CD4-positive, alpha-beta T cell treated with Interleukin-4 for 1 hour (primary cell): ENCODE measurements around the gene UPF1.
"Not testable (repeated sequence)": the region's sequence is repeated elsewhere in the genome, so short reads cannot be mapped to it uniquely, and the experiment has no call there.

Source experiments
- DNase-seq, 2 donors: peaks; one replicate each; pipeline ENCODE4 v3.0.0-alpha.2; 2020 to 2022

The UPF1 gene

GRCh38 chr19:18800079-18800478 lies 31.7 kb upstream of the UPF1 start:
- no peak for DNase-seq

GRCh38 chr19:18800636-18801035 lies 31.1 kb upstream of the UPF1 start:
- no peak for DNase-seq

- DNase-seq, result no peak
These were observed 29.4 kb upstream of the UPF1 start for GRCh38 chr19:18802354-18802753.

GRCh38 chr19:18803550-18804138 lies 28.1 kb upstream of the UPF1 start:
- DNase-seq, result no peak

- no peak for DNase-seq
These were observed 27.6 kb upstream of the UPF1 start for GRCh38 chr19:18804139-18804601.

GRCh38 chr19:18804643-18805042 lies 27.1 kb upstream of the UPF1 start:
- DNase-seq, result no peak

- DNase-seq, result no peak
These were observed 23.9 kb upstream of the UPF1 start for GRCh38 chr19:18807861-18808331.

- DNase-seq, result no peak
These were observed 22.4 kb upstream of the UPF1 start for GRCh38 chr19:18809149-18809868.

- DNase-seq, result not testable (repeated sequence)
These were observed 20.1 kb upstream of the UPF1 start for GRCh38 chr19:18811638-18812037.

GRCh38 chr19:18814063-18814462 lies 17.7 kb upstream of the UPF1 start:
- no peak for DNase-seq

- DNase-seq, result no peak
These were observed 16.1 kb upstream of the UPF1 start for GRCh38 chr19:18815673-18816072.

- not testable (repeated sequence) for DNase-seq
These were observed 15.1 kb upstream of the UPF1 start for GRCh38 chr19:18816645-18817044.

GRCh38 chr19:18817574-18817973 lies 14.2 kb upstream of the UPF1 start:
- no peak for DNase-seq

GRCh38 chr19:18828786-18829185 lies 3.0 kb upstream of the UPF1 start:
- no peak for DNase-seq

- DNase-seq, result no peak
These were observed 1.3 kb upstream of the UPF1 start for GRCh38 chr19:18830488-18830887.

GRCh38 chr19:18832306-18833140 lies 764 bp downstream of the UPF1 start:
- DNase-seq, result peak; percentile 22 to 32

GRCh38 chr19:18833141-18833476 lies 1.4 kb downstream of the UPF1 start:
- DNase-seq, result no peak

- peak in 1 of 2 donors; percentile 21 for DNase-seq
These were observed 2.3 kb downstream of the UPF1 start for GRCh38 chr19:18833849-18834643.

GRCh38 chr19:18834644-18834984 lies 2.9 kb downstream of the UPF1 start:
- no peak for DNase-seq

GRCh38 chr19:18839465-18840287 lies 7.9 kb downstream of the UPF1 start:
- DNase-seq, result no peak

GRCh38 chr19:18840288-18841267 lies 8.8 kb downstream of the UPF1 start:
- DNase-seq, result no peak
